SK-N-SH treated with all-trans-retinoic acid at 6 μM for 48 hours (cell line): ENCODE measurements around the gene CEP57L1.

Experiments used
- RARB ChIP-seq: fragments of 250-450 bp; sonication (Bioruptor Pico); IDR thresholded peaks from 2 replicates; pipeline ENCODE4 v1.8.0; 2021; ENCODE audit warnings: mild to moderate bottlenecking, moderate library complexity
- TSHZ2 ChIP-seq: fragments of 250-450 bp; sonication (Bioruptor Pico); IDR thresholded peaks from 2 replicates; pipeline ENCODE4 v1.5.0; 2020; ENCODE audit warnings: mild to moderate bottlenecking, moderate library complexity

GRCh38 chr6:109194880-109195279 is 99.6 kb downstream of the CEP57L1 start:
- no peak for TF ChIP-seq RARB
- no peak for TF ChIP-seq TSHZ2 (CRISPR knock-in tag)
